GM21529 (cell line): ENCODE results near the gene ZNF398.
A peak's percentile ranks its signal among the peaks of the same experiment; 100 is the strongest.

Source experiments
- ATAC-seq: cut with Tn5 transposase; IDR thresholded peaks from one replicate; pipeline ENCODE4 v1.9.1; 2021; ENCODE audit not compliant: unreplicated experiment

Gene ZNF398

GRCh38 chr7:149147752-149148653, 750 bp downstream of the ZNF398 start:
- peak; percentile 32 for ATAC-seq

GRCh38 chr7:149150981-149151380, 3.7 kb downstream of the ZNF398 start:
- no peak for ATAC-seq

- ATAC-seq: no peak
These were observed 6.1 kb downstream of the ZNF398 start for GRCh38 chr7:149153346-149153745.

GRCh38 chr7:149154056-149154455, 6.8 kb downstream of the ZNF398 start:
- ATAC-seq: no peak

GRCh38 chr7:149156898-149157297, 9.6 kb downstream of the ZNF398 start:
- no peak for ATAC-seq

DNA sequence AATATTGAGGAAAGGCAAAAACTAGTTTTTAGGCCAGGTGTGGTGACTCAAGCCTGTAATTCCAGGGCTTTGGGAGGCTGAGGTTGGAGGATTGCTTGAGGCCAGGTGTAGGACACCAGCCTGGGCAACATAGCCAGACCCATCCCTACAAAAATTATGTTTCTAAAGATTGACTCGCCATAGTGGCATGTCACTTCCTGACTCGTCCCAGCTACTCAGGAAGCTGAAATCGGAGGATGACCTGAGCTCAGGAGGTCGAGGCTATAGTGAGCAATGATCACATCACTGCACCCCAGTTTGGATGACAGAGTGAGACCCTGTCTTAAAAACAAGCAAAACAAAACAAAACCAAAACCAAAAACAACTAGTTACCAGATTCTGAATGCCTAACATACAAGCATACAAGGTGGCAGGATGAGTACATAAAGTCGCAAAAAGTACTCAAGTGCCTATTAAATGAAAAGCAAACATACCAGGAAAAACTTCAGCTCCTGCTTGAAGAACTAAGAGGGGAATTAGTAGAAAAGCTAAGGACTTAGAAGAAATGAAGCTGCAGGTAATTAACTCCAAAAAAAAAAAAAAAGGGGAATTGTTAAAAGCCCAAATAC, 14.1 kb downstream of the ZNF398 start:
- no peak for ATAC-seq

DNA sequence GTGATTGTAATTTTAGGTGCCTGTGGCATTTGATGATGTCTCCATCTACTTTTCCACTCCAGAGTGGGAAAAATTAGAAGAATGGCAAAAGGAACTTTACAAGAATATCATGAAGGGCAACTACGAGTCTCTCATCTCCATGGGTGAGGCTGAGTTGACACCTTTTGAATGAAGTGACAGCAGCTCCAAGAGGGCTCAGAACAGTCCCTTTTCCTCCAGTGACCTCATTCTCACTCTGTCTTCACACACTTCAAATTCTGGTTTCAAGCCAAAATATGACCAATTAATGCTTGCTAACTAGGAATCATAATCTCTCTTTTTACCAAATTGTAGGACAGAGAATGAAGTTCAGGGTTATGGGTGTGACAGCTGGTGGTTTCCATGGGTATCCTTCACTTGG, 18.9 kb downstream of the ZNF398 start:
- no peak for ATAC-seq

DNA sequence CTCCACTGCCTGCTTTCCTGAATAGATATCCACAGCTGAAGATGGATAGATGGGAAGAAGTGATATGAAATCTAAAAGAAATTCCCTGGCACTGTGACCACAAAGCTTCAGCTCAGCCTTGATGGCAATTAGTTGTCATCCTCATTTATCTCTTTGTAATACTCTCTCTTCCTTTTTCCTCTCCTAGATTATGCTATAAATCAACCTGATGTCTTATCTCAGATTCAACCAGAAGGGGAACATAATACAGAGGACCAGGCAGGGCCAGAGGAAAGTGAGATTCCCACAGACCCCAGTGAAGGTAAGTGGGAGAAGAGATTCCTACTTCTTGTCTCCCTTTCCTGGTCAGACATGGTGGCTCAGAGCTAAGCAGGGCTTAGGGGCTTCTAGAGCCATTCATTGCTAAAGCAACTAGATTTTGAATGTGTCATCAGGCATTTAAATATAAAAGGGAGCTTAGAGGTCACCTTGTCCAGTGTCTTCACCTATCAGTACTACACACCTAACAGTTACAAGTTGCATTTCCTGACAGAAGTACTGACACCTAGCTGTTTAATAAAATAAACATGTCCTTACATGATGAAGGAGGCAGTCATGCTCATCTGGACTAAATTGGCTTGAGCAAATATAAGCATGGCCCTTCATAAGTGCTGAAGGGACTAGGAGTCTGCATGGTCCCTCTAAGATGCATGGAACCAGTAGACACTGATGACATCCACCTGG, 19.5 kb downstream of the ZNF398 start:
- no peak for ATAC-seq

DNA sequence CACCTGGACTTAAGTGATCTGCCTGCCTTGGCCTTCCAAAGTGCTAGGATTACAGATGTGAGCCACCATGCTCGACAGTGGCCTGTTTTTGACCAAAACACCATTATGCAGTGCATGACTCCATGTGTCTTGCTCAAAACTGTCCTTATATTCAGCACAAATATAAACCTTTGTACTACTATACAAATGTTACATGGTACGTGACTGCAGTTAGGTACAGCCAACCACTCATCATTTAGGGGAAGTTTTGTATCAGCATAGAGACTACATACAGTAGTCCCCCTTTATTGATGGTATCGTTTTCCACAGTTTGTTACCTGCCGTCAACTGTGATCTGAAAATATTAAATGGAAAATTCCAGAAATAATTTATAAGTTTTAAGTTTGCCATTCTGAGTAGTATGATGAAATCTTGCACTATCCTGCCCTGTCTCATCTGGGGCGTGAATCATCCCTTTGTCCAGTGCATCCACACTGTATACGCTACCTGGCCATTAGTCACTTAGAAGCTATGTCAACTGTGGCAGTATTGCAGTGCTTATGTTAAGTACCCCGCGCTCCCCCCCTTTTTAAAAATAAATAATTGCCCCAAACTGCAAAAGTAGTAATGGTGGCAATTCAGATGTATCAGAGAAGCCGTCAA, 24.8 kb downstream of the ZNF398 start:
- no peak for ATAC-seq

DNA sequence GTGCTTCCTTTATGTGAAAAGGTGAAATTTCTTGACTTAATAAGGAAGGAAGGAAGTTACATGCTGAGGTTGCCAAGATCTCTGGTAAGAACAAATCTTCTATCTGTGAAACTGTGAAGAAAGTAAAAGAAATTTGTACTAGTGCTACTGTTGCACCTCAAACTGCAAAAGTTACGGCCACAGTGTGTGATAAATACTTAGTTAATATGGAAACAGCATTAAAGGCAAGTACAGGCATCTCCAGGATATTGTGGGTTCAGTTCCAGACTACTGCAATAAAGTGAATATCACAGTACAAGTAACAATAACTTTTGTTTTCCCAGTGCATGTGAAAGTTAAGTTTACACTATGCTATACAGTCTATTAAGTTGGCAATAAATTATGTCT, 25.3 kb downstream of the ZNF398 start:
- no peak for ATAC-seq

- no peak for ATAC-seq
These were observed 27.9 kb downstream of the ZNF398 start for GRCh38 chr7:149175150-149175549.

DNA sequence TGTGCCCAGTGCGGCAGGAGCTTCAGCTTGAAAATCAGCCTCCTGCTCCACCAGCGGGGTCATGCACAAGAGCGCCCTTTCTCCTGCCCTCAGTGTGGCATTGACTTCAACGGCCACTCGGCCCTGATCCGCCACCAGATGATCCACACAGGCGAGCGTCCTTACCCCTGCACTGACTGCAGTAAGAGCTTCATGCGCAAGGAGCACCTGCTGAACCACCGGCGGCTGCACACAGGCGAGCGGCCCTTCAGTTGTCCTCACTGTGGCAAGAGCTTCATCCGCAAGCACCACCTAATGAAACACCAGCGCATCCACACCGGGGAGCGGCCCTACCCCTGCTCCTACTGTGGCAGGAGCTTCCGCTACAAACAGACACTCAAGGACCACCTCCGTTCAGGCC, 32.0 kb downstream of the ZNF398 start:
- no peak for ATAC-seq

DNA sequence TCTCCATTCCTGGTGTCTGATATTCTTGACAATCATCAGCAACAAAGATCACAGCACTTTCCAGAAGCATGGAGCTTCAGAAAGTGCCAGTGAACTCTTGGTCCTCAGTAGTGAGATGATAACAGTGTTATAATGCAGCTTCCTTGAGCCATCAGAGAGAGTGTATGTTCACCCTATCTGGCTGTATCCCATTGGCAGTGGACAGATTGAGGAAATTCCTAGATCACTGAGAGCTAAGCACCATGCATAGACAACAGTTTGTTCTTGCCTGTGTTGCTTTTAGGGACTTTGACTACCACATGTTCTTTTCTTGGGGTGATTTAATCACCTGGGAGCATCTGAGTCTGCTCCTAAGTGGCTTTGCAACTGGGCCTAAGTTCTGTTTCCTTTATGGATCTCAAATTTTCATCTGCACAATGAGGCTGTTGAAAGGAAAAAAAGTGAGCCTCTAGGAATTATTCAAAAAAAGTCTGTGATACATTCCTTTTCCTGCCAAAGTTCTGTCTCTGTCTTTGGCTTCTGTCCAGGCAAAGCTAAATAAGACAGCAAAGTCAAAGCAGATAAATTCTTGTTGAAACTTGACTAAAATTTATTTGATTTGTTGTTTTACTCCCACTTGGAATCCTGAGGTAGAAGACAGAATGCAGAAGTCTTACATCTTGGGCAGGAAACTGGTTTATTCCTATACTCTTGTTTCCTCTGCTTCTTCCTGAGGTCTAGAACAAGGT, 33.6 kb downstream of the ZNF398 start:
- ATAC-seq: no peak

- ATAC-seq: no peak
These were observed 34.2 kb downstream of the ZNF398 start for GRCh38 chr7:149181450-149181790.

DNA sequence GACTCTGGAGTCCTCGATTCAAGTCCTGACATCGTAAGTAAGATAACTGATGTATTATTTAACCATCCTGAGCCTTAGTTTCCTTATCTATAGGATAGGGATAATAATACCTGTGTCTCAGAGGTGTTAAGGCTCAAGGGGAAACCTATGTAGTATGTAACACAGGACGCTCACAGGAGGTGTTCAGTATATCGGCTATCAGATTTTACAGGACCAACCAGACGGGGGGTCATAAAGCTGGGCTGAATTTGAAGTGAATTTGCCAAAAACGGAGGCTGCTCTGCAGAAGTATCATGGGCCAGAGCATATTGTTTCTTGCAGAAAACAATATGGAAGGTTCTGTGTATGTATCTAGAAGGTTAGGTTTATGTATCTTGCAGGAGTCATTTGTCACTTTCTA, 37.0 kb downstream of the ZNF398 start:
- no peak for ATAC-seq

- ATAC-seq: no peak
These were observed 41.0 kb downstream of the ZNF398 start for GRCh38 chr7:149188213-149188612.

DNA sequence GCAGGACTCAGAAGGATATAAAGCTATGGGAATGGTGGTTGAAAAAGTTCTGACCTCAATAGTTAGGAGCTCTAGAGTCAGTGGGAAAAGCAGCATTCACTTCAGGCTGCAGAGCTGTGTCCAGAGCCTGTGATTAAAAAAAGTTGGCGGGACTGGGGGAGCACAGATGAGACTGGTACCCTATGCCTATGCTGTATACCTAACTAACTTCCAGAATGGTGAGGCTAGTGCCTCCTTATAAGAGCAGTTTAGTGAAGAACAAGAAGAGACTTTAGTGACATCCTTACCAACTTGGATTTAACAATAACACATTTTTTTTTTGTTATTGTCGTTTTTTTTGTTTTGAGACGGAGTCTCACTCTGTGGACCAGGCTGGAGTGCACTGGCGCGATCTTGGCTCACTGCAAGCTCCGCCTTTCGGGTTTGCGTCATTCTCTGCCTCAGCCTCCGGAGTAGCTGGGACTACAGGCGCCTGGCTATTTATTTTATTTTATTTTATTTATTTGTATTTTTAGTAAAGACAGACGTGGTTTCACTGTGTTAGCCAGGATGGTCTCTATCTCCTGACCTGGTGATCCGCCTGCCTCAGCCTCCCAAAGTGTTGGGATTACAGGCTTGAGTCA, 41.5 kb downstream of the ZNF398 start:
- no peak for ATAC-seq

DNA sequence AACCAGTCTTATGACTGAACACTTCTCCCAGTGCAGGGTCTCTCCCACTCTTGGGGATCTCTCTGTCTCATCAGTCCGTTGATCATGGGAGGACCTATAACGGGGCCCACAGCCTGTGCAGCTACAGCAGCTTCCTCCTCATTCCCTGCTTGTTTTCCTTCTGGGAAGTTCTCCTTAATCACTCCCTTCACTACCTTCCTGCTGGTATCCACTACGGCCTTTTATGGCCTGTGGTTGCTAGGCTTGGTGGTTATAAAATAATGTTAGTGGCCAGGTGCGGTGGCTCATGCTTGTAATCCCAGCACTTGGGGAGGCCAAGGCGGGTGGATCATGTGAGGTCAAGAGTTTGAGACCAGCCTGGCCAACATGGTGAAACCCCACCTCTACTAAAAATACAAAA, 44.6 kb downstream of the ZNF398 start:
- no peak for ATAC-seq

- ATAC-seq: no peak
These were observed 47.5 kb downstream of the ZNF398 start for GRCh38 chr7:149194799-149195179.
